Uterus (tissue), 4 donors: Measurements from ENCODE around the gene STK39. TPM values are rescaled to one million over a fixed set of nuclear protein-coding genes. Genes with fewer than 3 reads are reported as not detected.

Source experiments
- DNase-seq, 2 donors: peaks; one replicate each; pipeline ENCODE4 v3.0.0-alpha.2; 2019 to 2020
- H3K27ac ChIP-seq, 2 donors: fragments of 200-600 bp; sonication (generic); 1 replicate in 1 of 2; 2 replicates in 1 of 2; pipeline ENCODE4 v1.5.1; 2016 to 2018
- H3K27me3 ChIP-seq, 2 donors: fragments of 200-600 bp; sonication (generic); one replicate each; pipeline ENCODE4 v1.5.1; 2018 to 2019; ENCODE audit warnings: control low read depth in 1 of 2
- H3K36me3 ChIP-seq, 2 donors: fragments of 200-600 bp; sonication (generic); one replicate each; pipeline ENCODE4 v1.5.1; 2019; ENCODE audit warnings: control low read depth in 1 of 2
- H3K4me1 ChIP-seq, 2 donors: fragments of 200-600 bp; sonication (generic); one replicate each; pipeline ENCODE4 v1.5.1; 2018 to 2019; ENCODE audit warnings: control low read depth in 1 of 2
- H3K4me3 ChIP-seq, 2 donors: fragments of 200-600 bp; sonication (generic); 1 replicate in 1 of 2; 2 replicates in 1 of 2; pipeline ENCODE4 v1.5.1; 2018 to 2019; ENCODE audit warnings: mild to moderate bottlenecking in 1 of 2
- H3K9me3 ChIP-seq, 2 donors: fragments of 200-600 bp; sonication (generic); one replicate each; pipeline ENCODE4 v1.5.1; 2019; ENCODE audit warnings: control low read depth in 1 of 2
- CTCF ChIP-seq, 4 experiments: fragments of 200-600 bp in 2 of 4; fragments of 450-650 bp in 2 of 4; sonication (generic) in 2 of 4; IDR thresholded peaks; one replicate each; pipeline ENCODE4 v1.5.1; 2016 to 2019; ENCODE audit warnings: antibody characterized with exemption in 4 of 4, mild to moderate bottlenecking in 2 of 4, moderate library complexity in 1 of 4
- POLR2A ChIP-seq, 2 donors: fragments of 450-650 bp; IDR thresholded peaks; one replicate each; pipeline ENCODE4 v1.6.1; 2016; ENCODE audit warnings: antibody characterized with exemption in 2 of 2, mild to moderate bottlenecking in 1 of 2, moderate library complexity in 1 of 2
- intact Hi-C: fragments of 100-400 bp; cut with DNase I; formaldehyde crosslinking; loops from one replicate; pipeline ENCODE4 v1.15.1; 2023; ENCODE audit warnings: low total_unique reads
- total RNA-seq, 4 donors: library from RNA; depleted of rRNA in 3 of 4; stranded (reverse); fragments of >200 nt in 3 of 4; gene quantifications; one replicate each; pipeline versions ENCODE4 v1.1.0 to v1.2.4, GENCODE V29; 2014 to 2023
- donor health status: DM: yes; HTN: yes; CAD: no.

Gene STK39
- total RNA-seq, 4 donors from 2014 or later, result 5.0 to 23.6 (median 9.8) TPM

DNA sequence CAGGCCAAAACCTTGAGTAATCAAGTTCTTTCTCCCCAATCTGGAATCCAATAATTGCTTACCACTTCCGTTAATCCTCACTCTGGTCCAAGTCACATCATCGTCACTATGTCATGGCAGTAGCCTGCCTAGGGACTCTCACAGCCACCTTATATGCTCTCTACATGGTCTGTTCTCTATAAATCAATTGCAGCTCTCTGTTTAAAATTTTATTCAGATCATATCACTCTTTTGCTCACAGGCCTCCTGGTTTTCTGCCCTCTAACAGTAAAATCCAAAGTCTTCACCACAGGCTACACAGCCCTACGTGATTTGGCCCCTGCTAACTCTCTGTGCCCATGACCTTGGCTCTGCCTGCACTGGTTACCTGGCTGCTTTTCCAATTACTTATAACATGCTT lies 188.7 kb downstream of the STK39 start:
- no peaks in the 10 kb centered on the region for H3K36me3 ChIP-seq
- no peak overlapping the region for H3K27ac ChIP-seq
- no peaks in the 10 kb centered on the region for H3K27me3 ChIP-seq
- intact Hi-C loops, result no loop called here
- TF ChIP-seq CTCF (IDR thresholded peaks at IDR 0.05), result no peak
- TF ChIP-seq POLR2A (IDR thresholded peaks at IDR 0.05), result no peak
- no peak for DNase-seq
- H3K4me1 ChIP-seq, result no peaks in the 10 kb centered on the region
- no peaks in the 10 kb centered on the region for H3K9me3 ChIP-seq
- no peak overlapping the region for H3K4me3 ChIP-seq

DNA sequence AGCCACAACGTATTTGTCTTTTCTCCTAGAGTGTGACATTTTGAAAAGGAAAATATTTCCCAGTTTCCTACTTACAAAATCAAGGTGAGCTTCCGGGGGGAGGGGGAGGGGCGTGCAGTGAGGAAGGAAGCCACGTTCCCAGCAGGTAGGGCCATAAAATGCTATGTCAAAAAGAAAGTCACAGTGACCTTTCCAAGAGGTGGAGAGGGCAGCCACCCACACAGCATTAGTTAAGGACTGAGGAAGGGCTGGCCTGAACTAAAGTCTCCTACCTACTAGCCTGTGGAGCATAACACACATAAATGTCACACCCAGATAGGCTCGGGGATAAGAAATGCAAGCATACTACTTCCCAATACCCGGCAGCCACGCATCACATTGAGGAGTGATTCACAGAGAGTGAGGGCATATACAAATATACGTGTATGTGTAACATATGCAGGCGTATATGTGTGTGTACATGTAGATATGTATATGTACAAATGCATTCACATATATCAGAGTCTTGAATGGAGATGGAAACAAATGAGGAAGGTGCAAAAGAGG lies 191.1 kb downstream of the STK39 start:
- no peak overlapping the region for H3K4me3 ChIP-seq
- no peaks in the 10 kb centered on the region for H3K27me3 ChIP-seq
- DNase-seq, result no peak
- no peaks in the 10 kb centered on the region for H3K36me3 ChIP-seq
- intact Hi-C loops, result no loop called here
- no peak overlapping the region for H3K27ac ChIP-seq
- H3K4me1 ChIP-seq, result no peaks in the 10 kb centered on the region
- no peaks in the 10 kb centered on the region for H3K9me3 ChIP-seq
- TF ChIP-seq POLR2A (IDR thresholded peaks at IDR 0.05) (no peak), CTCF (IDR thresholded peaks at IDR 0.05) (no peak)

DNA sequence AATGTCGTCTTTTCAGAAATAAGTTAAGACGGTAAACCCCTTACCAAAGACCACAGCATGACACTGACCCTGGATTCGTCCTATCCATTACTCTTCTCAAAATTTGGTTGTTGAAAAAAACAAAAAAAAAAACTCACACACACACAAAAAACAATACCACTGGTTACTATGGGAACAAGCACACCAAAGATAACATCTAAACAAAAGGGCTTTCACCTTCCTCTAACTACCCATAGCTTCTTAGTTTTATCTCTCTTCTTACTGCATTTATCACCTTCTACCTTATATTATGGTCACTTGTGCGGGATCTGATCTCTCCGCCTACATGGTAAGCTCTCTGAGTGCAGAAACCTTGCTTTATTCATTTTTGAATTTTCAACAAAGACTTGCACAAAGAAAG lies 192.7 kb downstream of the STK39 start:
- Histone ChIP-seq H3K36me3 (no peaks in the 10 kb centered on the region), H3K9me3 (no peaks in the 10 kb centered on the region), H3K27me3 (no peaks in the 10 kb centered on the region), H3K4me3 (no peak overlapping the region), H3K4me1 (no peaks in the 10 kb centered on the region), H3K27ac (no peak overlapping the region)
- TF ChIP-seq POLR2A (IDR thresholded peaks at IDR 0.05) (no peak), CTCF (IDR thresholded peaks at IDR 0.05) (no peak)
- no peak for DNase-seq
- intact Hi-C loops, result no loop called here

- intact Hi-C loops, result no loop called here
- TF ChIP-seq CTCF (IDR thresholded peaks at IDR 0.05), result no peak
- no peak for TF ChIP-seq POLR2A (IDR thresholded peaks at IDR 0.05)
- H3K27ac ChIP-seq, result no peak overlapping the region
- no peak overlapping the region for H3K4me3 ChIP-seq
- H3K36me3 ChIP-seq, result no peaks in the 10 kb centered on the region
- no peaks in the 10 kb centered on the region for H3K27me3 ChIP-seq
- DNase-seq, result no peak
- no peaks in the 10 kb centered on the region for H3K9me3 ChIP-seq
- no peaks in the 10 kb centered on the region for H3K4me1 ChIP-seq
Observed at GRCh38 chr2:168053676-168054075, 193.7 kb downstream of the STK39 start.

GRCh38 chr2:168052773-168053172 lies 194.6 kb downstream of the STK39 start:
- intact Hi-C loops, result no loop called here

More at GRCh38 chr2:168052773-168053172, 194.6 kb downstream of the STK39 start:
- no peak for TF ChIP-seq CTCF (IDR thresholded peaks at IDR 0.05)
- TF ChIP-seq POLR2A (IDR thresholded peaks at IDR 0.05), result no peak
- no peaks in the 10 kb centered on the region for H3K9me3 ChIP-seq
- no peak overlapping the region for H3K4me3 ChIP-seq
- H3K27ac ChIP-seq, result no peak overlapping the region
- H3K4me1 ChIP-seq, result no peaks in the 10 kb centered on the region
- no peaks in the 10 kb centered on the region for H3K36me3 ChIP-seq
- H3K27me3 ChIP-seq, result no peaks in the 10 kb centered on the region
- no peak for DNase-seq
